Neutrophil (primary cell): ENCODE measurements around the gene HOXA10.

Source experiments
- H3K27ac ChIP-seq: fragments of 200-600 bp; sonication (generic); 2 replicates; pipeline ENCODE4 v1.5.1; 2016; ENCODE audit warnings: mild to moderate bottlenecking, moderate library complexity
- H3K27me3 ChIP-seq: fragments of 200-600 bp; sonication (generic); 2 replicates; pipeline ENCODE4 v1.6.0; 2016; ENCODE audit warnings: mild to moderate bottlenecking
- H3K36me3 ChIP-seq: fragments of 200-600 bp; sonication (generic); 2 replicates; pipeline ENCODE4 v1.5.1; 2017
- H3K4me1 ChIP-seq, 2 experiments: fragments of 200-600 bp in 1 of 2; sonication (generic) in 1 of 2; 1 replicate in 1 of 2; 2 replicates in 1 of 2; pipeline versions ENCODE4 v1.5.1 to v1.6.1; 2013 to 2016; ENCODE audit warnings: low read depth in 1 of 2, low read length in 1 of 2, mild to moderate bottlenecking in 1 of 2, moderate library complexity in 1 of 2; ENCODE audit not compliant: control insufficient read depth in 1 of 2, insufficient read depth in 1 of 2
- H3K4me3 ChIP-seq, 2 experiments: fragments of 200-600 bp in 1 of 2; sonication (generic) in 1 of 2; 1 replicate in 1 of 2; 2 replicates in 1 of 2; pipeline ENCODE4 v1.5.1; 2013 to 2016; ENCODE audit warnings: low read depth in 1 of 2, low read length in 1 of 2, mild to moderate bottlenecking in 1 of 2, moderate library complexity in 1 of 2
- H3K9me3 ChIP-seq: fragments of 200-600 bp; sonication (generic); 2 replicates; pipeline ENCODE4 v1.5.1; 2016
- TF ChIP-seq, protein P1 (sequence below): fragments of 200-600 bp; sonication (generic); IDR thresholded peaks from 2 replicates; pipeline ENCODE4 v1.5.1; 2016; ENCODE audit warnings: antibody characterized with exemption

HOXA10 gene

DNA sequence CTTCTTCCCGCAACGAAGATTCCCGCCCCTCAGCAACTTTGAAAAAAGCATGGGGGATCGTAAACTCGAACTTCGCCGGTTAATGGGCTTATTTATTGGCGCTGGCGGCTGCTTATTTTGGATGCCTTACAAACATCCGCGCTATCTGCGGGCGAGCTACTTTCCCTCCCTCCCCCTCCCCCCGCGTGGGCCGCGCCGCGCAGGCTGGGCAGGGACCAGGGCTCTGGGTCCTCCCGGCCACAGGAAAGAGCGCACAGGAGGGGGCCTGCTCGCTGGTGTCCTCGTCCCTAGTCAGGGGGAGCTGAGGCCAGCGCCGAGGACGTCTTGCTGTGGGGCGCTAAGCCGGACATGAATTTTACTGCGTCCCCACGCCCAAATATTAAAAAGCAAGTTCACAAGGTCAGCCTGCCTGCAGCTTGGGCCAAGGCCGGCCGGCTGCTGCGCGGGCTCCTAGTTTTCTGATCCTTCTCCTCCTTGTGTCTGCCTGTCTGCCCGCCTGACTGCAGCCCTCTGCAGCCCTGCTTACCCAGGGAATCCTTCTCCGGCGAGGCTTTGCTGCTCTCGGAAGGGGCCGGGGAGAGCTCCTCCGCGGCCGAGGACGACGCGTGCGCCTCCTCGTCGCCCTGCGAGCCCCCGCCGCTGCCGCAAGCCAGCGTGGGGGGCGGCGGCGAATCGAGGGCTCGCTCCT is 1.2 kb downstream of the HOXA10 start:
- TF ChIP-seq, protein P1, sequence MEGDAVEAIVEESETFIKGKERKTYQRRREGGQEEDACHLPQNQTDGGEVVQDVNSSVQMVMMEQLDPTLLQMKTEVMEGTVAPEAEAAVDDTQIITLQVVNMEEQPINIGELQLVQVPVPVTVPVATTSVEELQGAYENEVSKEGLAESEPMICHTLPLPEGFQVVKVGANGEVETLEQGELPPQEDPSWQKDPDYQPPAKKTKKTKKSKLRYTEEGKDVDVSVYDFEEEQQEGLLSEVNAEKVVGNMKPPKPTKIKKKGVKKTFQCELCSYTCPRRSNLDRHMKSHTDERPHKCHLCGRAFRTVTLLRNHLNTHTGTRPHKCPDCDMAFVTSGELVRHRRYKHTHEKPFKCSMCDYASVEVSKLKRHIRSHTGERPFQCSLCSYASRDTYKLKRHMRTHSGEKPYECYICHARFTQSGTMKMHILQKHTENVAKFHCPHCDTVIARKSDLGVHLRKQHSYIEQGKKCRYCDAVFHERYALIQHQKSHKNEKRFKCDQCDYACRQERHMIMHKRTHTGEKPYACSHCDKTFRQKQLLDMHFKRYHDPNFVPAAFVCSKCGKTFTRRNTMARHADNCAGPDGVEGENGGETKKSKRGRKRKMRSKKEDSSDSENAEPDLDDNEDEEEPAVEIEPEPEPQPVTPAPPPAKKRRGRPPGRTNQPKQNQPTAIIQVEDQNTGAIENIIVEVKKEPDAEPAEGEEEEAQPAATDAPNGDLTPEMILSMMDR = no peak
- H3K27me3 ChIP-seq = peaks cover 100% of the 10 kb centered on the region
- peaks cover 26 to 56% of the 10 kb centered on the region in 2 experiments for H3K4me1 ChIP-seq
- peak overlapping the region; percentile 47 for H3K27ac ChIP-seq
- peak overlapping the region; percentile 40 to 67 for H3K4me3 ChIP-seq
- H3K9me3 ChIP-seq = no peaks in the 10 kb centered on the region
- no peaks in the 10 kb centered on the region for H3K36me3 ChIP-seq

DNA sequence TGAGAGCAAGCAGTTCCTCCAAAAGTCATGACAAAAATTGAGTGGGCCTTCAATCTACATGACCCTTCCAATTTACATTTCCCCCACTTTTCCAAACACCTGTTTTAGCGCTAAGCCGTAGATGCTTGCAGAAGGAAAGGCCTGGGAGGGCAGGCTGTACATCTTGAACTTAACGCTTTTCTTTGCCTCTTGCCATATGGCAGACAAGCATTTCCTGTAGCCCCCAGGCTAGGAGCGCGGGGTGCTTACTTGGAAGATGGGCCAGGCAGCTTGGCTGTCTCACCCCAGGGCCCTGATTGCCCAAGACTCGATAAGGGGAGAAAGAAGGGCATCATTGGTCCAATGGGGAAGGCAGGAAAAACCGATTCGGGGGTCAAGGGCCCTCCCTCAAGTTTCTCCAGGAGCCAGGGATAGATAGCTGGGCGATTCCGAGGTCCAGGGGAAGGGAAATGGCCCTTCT is 1.8 kb downstream of the HOXA10 start:
- H3K27ac ChIP-seq = no peak overlapping the region
- TF ChIP-seq, protein P1 = no peak
- H3K36me3 ChIP-seq = no peaks in the 10 kb centered on the region
- H3K4me1 ChIP-seq = peaks cover 26 to 58% of the 10 kb centered on the region in 2 experiments
- H3K4me3 ChIP-seq = peak overlapping the region in 1 of 2 experiments; percentile 67
- peaks cover 100% of the 10 kb centered on the region for H3K27me3 ChIP-seq
- H3K9me3 ChIP-seq = no peaks in the 10 kb centered on the region

DNA sequence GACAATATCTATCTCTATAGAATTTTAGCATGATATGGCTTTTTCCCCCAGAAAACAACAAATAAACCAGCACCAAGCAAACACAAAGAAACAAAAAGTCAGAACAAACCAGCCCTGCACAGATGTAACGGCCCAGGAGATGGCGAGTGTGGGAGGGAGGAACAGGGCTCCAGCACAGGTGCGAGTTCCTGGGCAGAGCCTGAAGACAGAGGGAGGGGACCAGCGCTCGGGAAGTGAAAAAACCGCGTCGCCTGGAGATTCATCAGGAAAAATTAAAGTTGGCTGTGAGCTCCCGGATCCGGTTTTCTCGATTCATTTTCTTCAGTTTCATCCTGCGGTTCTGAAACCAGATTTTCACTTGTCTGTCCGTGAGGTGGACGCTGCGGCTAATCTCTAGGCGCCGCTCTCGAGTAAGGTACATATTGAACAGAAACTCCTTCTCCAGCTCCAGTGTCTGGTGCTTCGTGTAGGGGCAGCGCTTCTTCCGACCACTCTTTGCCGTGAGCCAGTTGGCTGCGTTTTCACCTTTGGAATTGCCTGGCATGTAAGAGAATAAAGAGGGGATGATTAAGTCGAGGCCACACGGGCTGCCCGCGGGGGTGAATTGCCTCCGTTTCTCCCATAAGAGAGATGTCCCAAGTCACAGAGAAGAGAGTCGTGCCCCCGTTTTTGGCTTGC is 2.3 kb downstream of the HOXA10 start:
- H3K27me3 ChIP-seq = peaks cover 100% of the 10 kb centered on the region
- peaks cover 29 to 64% of the 10 kb centered on the region in 2 experiments for H3K4me1 ChIP-seq
- H3K36me3 ChIP-seq = no peaks in the 10 kb centered on the region
- peak overlapping the region in 1 of 2 experiments; percentile 15 for H3K4me3 ChIP-seq
- H3K9me3 ChIP-seq = no peaks in the 10 kb centered on the region
- H3K27ac ChIP-seq = no peak overlapping the region
- TF ChIP-seq, protein P1 = no peak

DNA sequence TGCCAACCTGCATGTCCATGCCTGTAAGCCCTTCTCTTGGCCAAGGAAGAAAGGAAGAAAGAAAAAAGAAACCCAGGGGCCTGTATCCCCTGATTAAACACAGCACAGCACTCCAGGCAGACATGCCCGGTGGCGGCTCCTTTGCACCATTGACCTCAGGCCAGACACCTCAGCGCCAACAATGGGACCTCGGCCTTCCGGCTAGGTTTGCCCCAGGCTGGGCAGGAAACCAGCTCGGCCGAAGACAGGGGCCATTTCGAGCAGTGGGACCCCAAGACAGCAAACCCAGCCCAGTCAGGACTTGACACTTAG is 2.8 kb downstream of the HOXA10 start:
- H3K4me3 ChIP-seq = no peak overlapping the region
- H3K4me1 ChIP-seq = peaks cover 34 to 69% of the 10 kb centered on the region in 2 experiments
- no peaks in the 10 kb centered on the region for H3K36me3 ChIP-seq
- TF ChIP-seq, protein P1 = no peak
- peaks cover 100% of the 10 kb centered on the region for H3K27me3 ChIP-seq
- H3K9me3 ChIP-seq = no peaks in the 10 kb centered on the region
- H3K27ac ChIP-seq = no peak overlapping the region

DNA sequence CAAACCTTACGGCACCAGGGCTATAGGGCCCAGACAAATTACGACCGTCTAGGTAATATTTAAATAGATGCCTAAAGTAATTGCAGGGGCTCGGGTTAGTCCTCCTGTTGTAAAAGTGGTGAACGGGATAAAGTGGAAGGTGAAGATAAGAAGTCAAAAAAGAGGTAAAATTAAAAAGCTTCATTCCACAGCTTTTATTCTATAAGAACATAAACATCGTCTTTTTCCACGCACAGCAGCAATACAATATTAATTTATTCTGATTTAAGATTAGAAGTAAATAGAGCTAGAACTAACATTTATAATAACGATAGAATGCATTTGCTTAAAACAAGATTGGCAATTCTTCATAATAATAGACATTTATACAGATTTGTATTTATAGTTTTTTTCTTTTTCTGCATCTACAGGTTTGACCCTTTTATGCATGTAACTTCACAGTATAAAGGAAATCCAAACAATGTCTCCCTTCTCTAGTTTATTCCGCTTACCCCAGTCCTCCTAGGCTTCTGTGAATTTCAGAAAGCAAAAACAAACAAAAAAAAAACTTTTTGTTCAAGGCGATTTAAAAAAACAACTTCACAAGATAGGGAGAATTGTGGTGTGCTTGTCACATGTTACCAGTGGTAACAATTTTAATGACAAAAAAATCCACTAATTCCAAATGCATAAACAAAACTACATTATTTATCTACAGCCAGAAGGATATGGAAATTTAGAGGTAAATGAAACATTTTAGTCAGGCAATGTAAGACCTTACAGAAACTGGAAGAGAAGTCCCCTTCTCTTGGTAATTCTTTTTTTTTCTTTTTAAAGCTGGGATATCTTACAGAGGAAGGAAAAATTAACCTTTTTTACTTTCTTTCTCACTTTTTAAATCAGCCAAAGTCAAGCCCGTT is 3.4 kb downstream of the HOXA10 start:
- peaks cover 40 to 75% of the 10 kb centered on the region in 2 experiments for H3K4me1 ChIP-seq
- peaks cover 100% of the 10 kb centered on the region for H3K27me3 ChIP-seq
- H3K27ac ChIP-seq = no peak overlapping the region
- no peaks in the 10 kb centered on the region for H3K36me3 ChIP-seq
- no peaks in the 10 kb centered on the region for H3K9me3 ChIP-seq
- no peak overlapping the region for H3K4me3 ChIP-seq
- TF ChIP-seq, protein P1 = no peak
